WTC11 (cell line): ENCODE data around the gene NPTX1. TPM values are rescaled to one million over a fixed set of nuclear protein-coding genes. Genes with fewer than 3 reads are reported as not detected.

Experiments used
- ATAC-seq: fragments of 200-7000 bp; cut with Tn5 transposase; 2 replicates; pipeline ENCODE4 v1.10.0; 2021; ENCODE audit warnings: mild to moderate bottlenecking, moderate library complexity
- CTCF ChIA-PET: fragments of 300-600 bp; sonication (Branson Sonifier 250); formaldehyde crosslinking; loops from one replicate; lab custom pipeline; 2021; ENCODE audit warnings: antibody characterized with exemption; lab: Charles Lee
- POLR2A ChIA-PET: fragments of 350-600 bp; sonication (Branson Sonifier 250); formaldehyde crosslinking; loops from one replicate; lab custom pipeline; 2021; ENCODE audit warnings: antibody characterized with exemption; lab: Charles Lee
- DNase-seq: peaks from one replicate; pipeline ENCODE4 v3.0.0; 2021; ENCODE audit warnings: low spot score
- H3K27ac Mint-ChIP-seq: 2 replicates; pipeline ENCODE4 v1.8.0; 2021; ENCODE audit warnings: mixed read lengths
- H3K27me3 Mint-ChIP-seq: 2 replicates; pipeline ENCODE4 v1.8.0; 2021; ENCODE audit warnings: low read depth, mild to moderate bottlenecking, moderate library complexity, mixed read lengths
- H3K36me3 Mint-ChIP-seq: 2 replicates; pipeline ENCODE4 v1.8.0; 2021; ENCODE audit warnings: mixed read lengths
- H3K4me1 Mint-ChIP-seq: 2 replicates; pipeline ENCODE4 v1.8.0; 2022; ENCODE audit warnings: mixed read lengths
- H3K4me3 Mint-ChIP-seq: 2 replicates; pipeline ENCODE4 v1.8.0; 2021; ENCODE audit warnings: mild to moderate bottlenecking, moderate library complexity, mixed read lengths
- H3K9me3 Mint-ChIP-seq: 2 replicates; pipeline ENCODE4 v1.8.0; 2021; ENCODE audit warnings: mixed read lengths
- ELF4 ChIP-seq: sonication (generic); formaldehyde crosslinking; IDR thresholded peaks from 2 replicates; pipeline ENCODE4 v1.8.1; 2022; ENCODE audit warnings: low read depth, mild to moderate bottlenecking, moderate library complexity, missing genetic modification reagents
- GABPB1 ChIP-seq: sonication (generic); formaldehyde crosslinking; IDR thresholded peaks from 2 replicates; pipeline ENCODE4 v1.8.1; 2023; ENCODE audit warnings: mild to moderate bottlenecking, missing genetic modification reagents
- GTF2I ChIP-seq: fragments of 250-450 bp; sonication (Bioruptor Pico); conservative IDR thresholded peaks from 2 replicates; pipeline ENCODE4 v1.4.0; 2021; ENCODE audit warnings: mild to moderate bottlenecking
- JUN ChIP-seq: sonication (generic); formaldehyde crosslinking; IDR thresholded peaks from 2 replicates; pipeline ENCODE4 v1.8.0; 2023; ENCODE audit warnings: mild to moderate bottlenecking, missing genetic modification reagents
- NR1H2 ChIP-seq: sonication (generic); formaldehyde crosslinking; IDR thresholded peaks from 2 replicates; pipeline ENCODE4 v1.9.0; 2021; ENCODE audit warnings: mild to moderate bottlenecking, moderate library complexity, missing genetic modification reagents
- NR3C1 ChIP-seq: sonication (generic); formaldehyde crosslinking; conservative IDR thresholded peaks from 2 replicates; pipeline ENCODE4 v1.8.1; 2023; ENCODE audit warnings: low read depth, mild to moderate bottlenecking, missing genetic modification reagents
- SMAD3 ChIP-seq: sonication (generic); formaldehyde crosslinking; IDR thresholded peaks from 2 replicates; pipeline ENCODE4 v1.8.0; 2022; ENCODE audit warnings: missing genetic modification reagents, mild to moderate bottlenecking, borderline replicate concordance
- SP1 ChIP-seq: sonication (generic); formaldehyde crosslinking; conservative IDR thresholded peaks from 2 replicates; pipeline ENCODE4 v1.8.1; 2022; ENCODE audit warnings: missing genetic modification reagents
- TP53 ChIP-seq: sonication (generic); formaldehyde crosslinking; IDR thresholded peaks from 2 replicates; pipeline ENCODE4 v1.8.1; 2023; ENCODE audit warnings: mild to moderate bottlenecking, missing genetic modification reagents
- total RNA-seq: library from RNA; stranded (reverse); gene quantifications from 3 replicates; pipeline ENCODE4 v1.2.3, GENCODE V29; 2021
- TF ChIP-seq, protein P1 (sequence below): sonication (generic); formaldehyde crosslinking; IDR thresholded peaks from 2 replicates; pipeline ENCODE4 v1.8.1; 2023; ENCODE audit warnings: mild to moderate bottlenecking, moderate library complexity, missing genetic modification reagents
- TF ChIP-seq, protein P2 (sequence below): fragments of 200-600 bp; IDR thresholded peaks from 2 replicates; pipeline ENCODE4 v1.8.0; 2022; ENCODE audit warnings: antibody characterized with exemption
- TF ChIP-seq, protein P3 (sequence below): sonication (generic); formaldehyde crosslinking; IDR thresholded peaks from 2 replicates; pipeline ENCODE4 v1.8.1; 2022; ENCODE audit warnings: missing genetic modification reagents, borderline replicate concordance
- TF ChIP-seq, protein P4 (sequence below): fragments of 250-450 bp; sonication (Bioruptor Pico); IDR thresholded peaks from 2 replicates; pipeline ENCODE4 v1.9.0; 2021; ENCODE audit warnings: moderate library complexity, mild to moderate bottlenecking, inconsistent platforms, borderline replicate concordance
- TF ChIP-seq, protein P5 (sequence below): sonication (generic); formaldehyde crosslinking; IDR thresholded peaks from 2 replicates; pipeline ENCODE4 v1.8.0; 2023; ENCODE audit warnings: missing genetic modification reagents
- TF ChIP-seq, protein P6 (sequence below): sonication (generic); formaldehyde crosslinking; IDR thresholded peaks from 2 replicates; pipeline ENCODE4 v1.8.1; 2023; ENCODE audit warnings: mild to moderate bottlenecking, missing genetic modification reagents
- TF ChIP-seq, protein P7 (sequence below): sonication (generic); formaldehyde crosslinking; IDR thresholded peaks from 2 replicates; pipeline ENCODE4 v1.8.0; 2022; ENCODE audit warnings: missing genetic modification reagents

NPTX1 gene
- total RNA-seq, 1 experiment from 2014 or later, result 15.1 TPM

DNA sequence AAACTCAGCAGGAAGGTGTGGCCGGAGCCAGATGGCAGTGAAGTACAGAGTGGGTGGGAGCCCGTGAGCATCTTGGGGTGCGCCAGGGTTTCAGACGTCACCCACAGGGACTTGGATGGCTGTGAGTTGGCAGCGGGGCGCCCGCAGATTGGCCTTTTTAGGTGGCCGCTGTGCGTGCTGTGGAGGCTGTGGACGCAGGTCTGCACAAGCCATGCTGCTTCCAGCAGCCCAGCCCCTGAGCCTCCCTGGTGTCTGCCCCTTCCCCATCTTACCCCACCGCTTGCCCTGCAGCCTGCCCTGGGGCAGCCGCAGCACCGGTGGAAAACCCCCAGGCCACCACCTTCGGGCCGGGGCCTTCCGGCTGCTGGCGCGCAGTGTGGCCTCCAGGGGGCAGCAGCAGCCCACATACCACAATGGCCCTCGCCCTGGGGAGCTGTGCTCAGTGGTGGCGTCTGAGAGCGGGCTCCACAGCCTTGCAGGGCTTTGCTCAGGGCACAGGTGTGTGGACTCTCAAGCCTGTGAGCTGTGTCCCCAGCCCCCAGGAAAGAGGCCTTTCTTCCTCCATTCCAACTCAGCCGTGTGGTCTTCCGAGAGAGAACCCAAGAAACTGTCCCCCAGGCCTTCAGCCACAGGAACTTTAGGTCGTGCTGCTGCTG lies 49.6 kb downstream of the NPTX1 start:
- Mint-ChIP-seq H3K4me1 (0 out of 2 replicates have a peak, but pooled peaks cover 3% of the 10 kb centered on the region), H3K9me3 (no peaks in the 10 kb centered on the region), H3K27me3 (no peaks in the 10 kb centered on the region; the same call in 1 of the 2 replicates), H3K27ac (no peak overlapping the region), H3K4me3 (no peak overlapping the region), H3K36me3 (no peaks in the 10 kb centered on the region)
- TF ChIP-seq, protein P1, sequence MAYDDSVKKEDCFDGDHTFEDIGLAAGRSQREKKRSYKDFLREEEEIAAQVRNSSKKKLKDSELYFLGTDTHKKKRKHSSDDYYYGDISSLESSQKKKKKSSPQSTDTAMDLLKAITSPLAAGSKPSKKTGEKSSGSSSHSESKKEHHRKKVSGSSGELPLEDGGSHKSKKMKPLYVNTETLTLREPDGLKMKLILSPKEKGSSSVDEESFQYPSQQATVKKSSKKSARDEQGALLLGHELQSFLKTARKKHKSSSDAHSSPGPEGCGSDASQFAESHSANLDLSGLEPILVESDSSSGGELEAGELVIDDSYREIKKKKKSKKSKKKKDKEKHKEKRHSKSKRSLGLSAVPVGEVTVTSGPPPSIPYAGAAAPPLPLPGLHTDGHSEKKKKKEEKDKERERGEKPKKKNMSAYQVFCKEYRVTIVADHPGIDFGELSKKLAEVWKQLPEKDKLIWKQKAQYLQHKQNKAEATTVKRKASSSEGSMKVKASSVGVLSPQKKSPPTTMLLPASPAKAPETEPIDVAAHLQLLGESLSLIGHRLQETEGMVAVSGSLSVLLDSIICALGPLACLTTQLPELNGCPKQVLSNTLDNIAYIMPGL, result peak; percentile 64; the same call in 1 of the 2 replicates
- TF ChIP-seq TP53 (CRISPR knock-in tag) (no peak), SP1 (CRISPR knock-in tag) (peak; percentile 40; the same call in 1 of the 2 replicates)
- TF ChIP-seq, protein P2, sequence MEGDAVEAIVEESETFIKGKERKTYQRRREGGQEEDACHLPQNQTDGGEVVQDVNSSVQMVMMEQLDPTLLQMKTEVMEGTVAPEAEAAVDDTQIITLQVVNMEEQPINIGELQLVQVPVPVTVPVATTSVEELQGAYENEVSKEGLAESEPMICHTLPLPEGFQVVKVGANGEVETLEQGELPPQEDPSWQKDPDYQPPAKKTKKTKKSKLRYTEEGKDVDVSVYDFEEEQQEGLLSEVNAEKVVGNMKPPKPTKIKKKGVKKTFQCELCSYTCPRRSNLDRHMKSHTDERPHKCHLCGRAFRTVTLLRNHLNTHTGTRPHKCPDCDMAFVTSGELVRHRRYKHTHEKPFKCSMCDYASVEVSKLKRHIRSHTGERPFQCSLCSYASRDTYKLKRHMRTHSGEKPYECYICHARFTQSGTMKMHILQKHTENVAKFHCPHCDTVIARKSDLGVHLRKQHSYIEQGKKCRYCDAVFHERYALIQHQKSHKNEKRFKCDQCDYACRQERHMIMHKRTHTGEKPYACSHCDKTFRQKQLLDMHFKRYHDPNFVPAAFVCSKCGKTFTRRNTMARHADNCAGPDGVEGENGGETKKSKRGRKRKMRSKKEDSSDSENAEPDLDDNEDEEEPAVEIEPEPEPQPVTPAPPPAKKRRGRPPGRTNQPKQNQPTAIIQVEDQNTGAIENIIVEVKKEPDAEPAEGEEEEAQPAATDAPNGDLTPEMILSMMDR, result peak; percentile 93
- DNase-seq (peak; percentile 93), ATAC-seq (peak; percentile 90)
- CTCF ChIA-PET, result interaction anchor here (0.6 to 2.2 kb wide), 76 partner anchors 9 to 562 kb away, joined by 3 to 34 read pairs (median 4); partner anchors contain the start of genes ENDOV, NPTX1 and RPTOR
- POLR2A ChIA-PET, result interaction anchor here (0.6 to 1.1 kb wide), 2 partner anchors 473 to 569 kb away, joined by 3 to 4 read pairs; no protein-coding TSS in a partner anchor

DNA sequence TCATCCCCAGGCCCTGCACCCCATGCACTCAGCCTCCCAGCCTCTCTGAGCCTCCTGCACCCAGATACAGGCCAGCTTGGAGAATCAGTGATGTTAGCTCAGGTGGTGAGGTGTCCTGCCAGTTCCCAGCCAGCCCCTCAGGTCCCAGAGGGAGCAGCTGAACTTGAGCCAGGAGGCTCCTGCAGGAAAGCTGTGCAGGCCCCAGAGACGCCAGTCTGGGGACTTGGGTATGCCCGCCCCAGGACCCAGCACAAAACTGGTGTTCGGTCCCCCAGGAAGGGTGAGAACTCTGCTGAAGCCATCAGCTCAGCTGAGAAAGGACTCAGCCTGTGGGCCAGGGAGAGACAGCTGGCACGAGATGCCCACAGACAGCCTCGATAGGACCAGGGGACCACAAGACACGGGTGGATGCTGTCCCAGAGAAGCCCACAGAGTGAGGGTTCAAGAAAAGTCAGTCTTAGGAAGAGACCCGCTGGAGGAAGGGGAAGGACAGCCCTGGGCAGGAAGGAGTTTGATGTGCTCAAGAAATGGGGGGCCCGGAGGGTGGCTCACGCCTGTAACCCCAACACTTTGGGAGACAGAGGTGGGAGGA lies 50.5 kb downstream of the NPTX1 start:
- Mint-ChIP-seq H3K4me3 (no peak overlapping the region), H3K27me3 (no peaks in the 10 kb centered on the region; the same call in 1 of the 2 replicates), H3K27ac (no peak overlapping the region), H3K36me3 (no peaks in the 10 kb centered on the region), H3K4me1 (0 out of 2 replicates have a peak, but pooled peaks cover 3% of the 10 kb centered on the region), H3K9me3 (no peaks in the 10 kb centered on the region)
- TF ChIP-seq GABPB1 (no peak), NR3C1 (no peak), JUN (CRISPR knock-in tag) (no peak), SP1 (CRISPR knock-in tag) (no peak), SMAD3 (no peak), GTF2I (CRISPR knock-in tag) (no peak), ELF4 (CRISPR knock-in tag) (no peak), NR1H2 (CRISPR knock-in tag) (no peak)
- TF ChIP-seq, protein P3, sequence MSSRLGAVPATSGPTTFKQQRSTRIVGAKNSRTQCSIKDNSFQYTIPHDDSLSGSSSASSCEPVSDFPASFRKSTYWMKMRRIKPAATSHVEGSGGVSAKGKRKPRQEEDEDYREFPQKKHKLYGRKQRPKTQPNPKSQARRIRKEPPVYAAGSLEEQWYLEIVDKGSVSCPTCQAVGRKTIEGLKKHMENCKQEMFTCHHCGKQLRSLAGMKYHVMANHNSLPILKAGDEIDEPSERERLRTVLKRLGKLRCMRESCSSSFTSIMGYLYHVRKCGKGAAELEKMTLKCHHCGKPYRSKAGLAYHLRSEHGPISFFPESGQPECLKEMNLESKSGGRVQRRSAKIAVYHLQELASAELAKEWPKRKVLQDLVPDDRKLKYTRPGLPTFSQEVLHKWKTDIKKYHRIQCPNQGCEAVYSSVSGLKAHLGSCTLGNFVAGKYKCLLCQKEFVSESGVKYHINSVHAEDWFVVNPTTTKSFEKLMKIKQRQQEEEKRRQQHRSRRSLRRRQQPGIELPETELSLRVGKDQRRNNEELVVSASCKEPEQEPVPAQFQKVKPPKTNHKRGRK, result no peak
- TF ChIP-seq, protein P1, result no peak
- TF ChIP-seq, protein P4, sequence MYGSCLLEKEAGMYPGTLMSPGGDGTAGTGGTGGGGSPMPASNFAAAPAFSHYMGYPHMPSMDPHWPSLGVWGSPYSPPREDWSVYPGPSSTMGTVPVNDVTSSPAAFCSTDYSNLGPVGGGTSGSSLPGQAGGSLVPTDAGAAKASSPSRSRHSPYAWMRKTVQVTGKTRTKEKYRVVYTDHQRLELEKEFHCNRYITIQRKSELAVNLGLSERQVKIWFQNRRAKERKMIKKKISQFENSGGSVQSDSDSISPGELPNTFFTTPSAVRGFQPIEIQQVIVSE (CRISPR knock-in tag), result no peak
- TF ChIP-seq, protein P5, sequence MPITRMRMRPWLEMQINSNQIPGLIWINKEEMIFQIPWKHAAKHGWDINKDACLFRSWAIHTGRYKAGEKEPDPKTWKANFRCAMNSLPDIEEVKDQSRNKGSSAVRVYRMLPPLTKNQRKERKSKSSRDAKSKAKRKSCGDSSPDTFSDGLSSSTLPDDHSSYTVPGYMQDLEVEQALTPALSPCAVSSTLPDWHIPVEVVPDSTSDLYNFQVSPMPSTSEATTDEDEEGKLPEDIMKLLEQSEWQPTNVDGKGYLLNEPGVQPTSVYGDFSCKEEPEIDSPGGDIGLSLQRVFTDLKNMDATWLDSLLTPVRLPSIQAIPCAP (CRISPR knock-in tag), result no peak
- TF ChIP-seq, protein P6, sequence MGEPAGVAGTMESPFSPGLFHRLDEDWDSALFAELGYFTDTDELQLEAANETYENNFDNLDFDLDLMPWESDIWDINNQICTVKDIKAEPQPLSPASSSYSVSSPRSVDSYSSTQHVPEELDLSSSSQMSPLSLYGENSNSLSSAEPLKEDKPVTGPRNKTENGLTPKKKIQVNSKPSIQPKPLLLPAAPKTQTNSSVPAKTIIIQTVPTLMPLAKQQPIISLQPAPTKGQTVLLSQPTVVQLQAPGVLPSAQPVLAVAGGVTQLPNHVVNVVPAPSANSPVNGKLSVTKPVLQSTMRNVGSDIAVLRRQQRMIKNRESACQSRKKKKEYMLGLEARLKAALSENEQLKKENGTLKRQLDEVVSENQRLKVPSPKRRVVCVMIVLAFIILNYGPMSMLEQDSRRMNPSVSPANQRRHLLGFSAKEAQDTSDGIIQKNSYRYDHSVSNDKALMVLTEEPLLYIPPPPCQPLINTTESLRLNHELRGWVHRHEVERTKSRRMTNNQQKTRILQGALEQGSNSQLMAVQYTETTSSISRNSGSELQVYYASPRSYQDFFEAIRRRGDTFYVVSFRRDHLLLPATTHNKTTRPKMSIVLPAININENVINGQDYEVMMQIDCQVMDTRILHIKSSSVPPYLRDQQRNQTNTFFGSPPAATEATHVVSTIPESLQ (CRISPR knock-in tag), result no peak
- TF ChIP-seq, protein P7, sequence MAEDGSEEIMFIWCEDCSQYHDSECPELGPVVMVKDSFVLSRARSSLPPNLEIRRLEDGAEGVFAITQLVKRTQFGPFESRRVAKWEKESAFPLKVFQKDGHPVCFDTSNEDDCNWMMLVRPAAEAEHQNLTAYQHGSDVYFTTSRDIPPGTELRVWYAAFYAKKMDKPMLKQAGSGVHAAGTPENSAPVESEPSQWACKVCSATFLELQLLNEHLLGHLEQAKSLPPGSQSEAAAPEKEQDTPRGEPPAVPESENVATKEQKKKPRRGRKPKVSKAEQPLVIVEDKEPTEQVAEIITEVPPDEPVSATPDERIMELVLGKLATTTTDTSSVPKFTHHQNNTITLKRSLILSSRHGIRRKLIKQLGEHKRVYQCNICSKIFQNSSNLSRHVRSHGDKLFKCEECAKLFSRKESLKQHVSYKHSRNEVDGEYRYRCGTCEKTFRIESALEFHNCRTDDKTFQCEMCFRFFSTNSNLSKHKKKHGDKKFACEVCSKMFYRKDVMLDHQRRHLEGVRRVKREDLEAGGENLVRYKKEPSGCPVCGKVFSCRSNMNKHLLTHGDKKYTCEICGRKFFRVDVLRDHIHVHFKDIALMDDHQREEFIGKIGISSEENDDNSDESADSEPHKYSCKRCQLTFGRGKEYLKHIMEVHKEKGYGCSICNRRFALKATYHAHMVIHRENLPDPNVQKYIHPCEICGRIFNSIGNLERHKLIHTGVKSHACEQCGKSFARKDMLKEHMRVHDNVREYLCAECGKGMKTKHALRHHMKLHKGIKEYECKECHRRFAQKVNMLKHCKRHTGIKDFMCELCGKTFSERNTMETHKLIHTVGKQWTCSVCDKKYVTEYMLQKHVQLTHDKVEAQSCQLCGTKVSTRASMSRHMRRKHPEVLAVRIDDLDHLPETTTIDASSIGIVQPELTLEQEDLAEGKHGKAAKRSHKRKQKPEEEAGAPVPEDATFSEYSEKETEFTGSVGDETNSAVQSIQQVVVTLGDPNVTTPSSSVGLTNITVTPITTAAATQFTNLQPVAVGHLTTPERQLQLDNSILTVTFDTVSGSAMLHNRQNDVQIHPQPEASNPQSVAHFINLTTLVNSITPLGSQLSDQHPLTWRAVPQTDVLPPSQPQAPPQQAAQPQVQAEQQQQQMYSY (CRISPR knock-in tag), result no peak
- DNase-seq (no peak), ATAC-seq (no peak)
- ChIA-PET POLR2A (no interaction called here), CTCF (interaction anchor here (0.8 to 3.3 kb wide), 6 partner anchors 12 to 544 kb away, joined by 3 to 10 read pairs (median 8); partner anchors contain the start of gene GAA)
